ENCODE data around the gene HECW1.

The HECW1 gene

DNA sequence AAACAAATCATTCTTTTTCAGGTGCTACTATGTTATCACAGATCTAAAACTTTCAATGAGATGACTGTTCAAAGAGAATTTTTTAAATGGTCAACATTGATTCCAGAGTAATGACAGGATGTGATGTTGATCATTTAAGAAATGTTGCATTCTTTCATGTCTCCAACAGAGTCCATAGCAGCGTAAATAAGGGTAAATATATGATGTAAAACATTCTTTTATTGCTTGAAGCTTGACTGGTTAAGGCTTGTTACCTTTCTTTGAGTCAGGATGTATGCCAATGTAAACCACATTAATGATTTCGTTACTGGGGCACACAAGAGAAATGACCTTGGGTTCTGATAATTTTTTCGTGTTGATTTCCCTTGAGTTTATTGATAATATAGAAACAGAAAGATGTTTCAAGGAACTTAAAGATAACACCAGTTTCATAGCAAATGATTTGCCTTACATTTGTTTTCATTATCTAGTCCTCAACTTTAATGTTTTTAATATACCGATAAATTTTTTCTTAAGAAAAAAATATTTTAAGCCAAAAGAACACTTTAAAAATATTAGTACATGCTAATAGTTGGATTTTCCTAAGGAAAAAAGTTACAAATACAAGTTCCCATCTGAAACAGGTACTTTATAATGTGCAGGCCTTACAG is 473.9 kb downstream of the HECW1 start (continued):
- TF ChIP-seq ARNTL (CRISPR knock-in tag; IDR thresholded peaks at IDR 0.05; ENCODE audit: borderline replicate concordance, low read depth) (no peak), ZFP3 (CRISPR knock-in tag; IDR thresholded peaks at IDR 0.05) (no peak)

DNA sequence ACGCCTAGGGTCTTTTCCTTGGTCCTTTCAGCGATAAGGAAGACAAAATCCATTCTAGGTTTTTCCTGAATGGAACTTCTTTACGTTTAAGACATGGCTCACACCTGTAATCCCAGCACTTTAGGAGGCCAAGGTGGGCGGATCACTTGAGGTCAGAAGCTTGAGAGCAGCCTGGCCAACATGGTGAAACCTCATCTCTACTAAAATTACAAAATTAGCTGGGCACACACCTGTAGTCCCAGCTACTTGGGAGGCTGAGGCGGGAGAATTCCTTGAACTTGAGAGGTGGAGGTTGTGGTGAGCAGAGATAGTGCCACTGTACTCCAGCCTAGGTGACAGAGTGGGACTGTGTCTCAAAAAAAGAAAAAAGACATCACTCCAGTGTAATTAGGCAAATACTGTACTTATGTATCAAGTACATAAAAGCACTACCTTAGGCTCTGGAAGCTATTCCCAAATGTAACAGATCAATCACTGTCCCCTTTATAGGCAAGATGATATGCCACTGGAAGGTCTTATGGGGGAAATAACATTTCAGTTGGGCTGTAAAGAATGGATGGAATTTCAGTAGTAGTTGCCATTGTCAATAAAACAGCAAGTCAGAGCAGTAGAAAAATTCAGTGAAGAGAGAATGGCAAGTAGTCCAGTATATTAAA is 476.2 kb downstream of the HECW1 start:
- ATAC-seq = no peak
- TF ChIP-seq RARB (CRISPR knock-in tag; IDR thresholded peaks at IDR 0.05) (no peak), ARNTL (CRISPR knock-in tag; IDR thresholded peaks at IDR 0.05; ENCODE audit: borderline replicate concordance, low read depth) (no peak), ZFP3 (CRISPR knock-in tag; IDR thresholded peaks at IDR 0.05) (no peak), OSR1 (CRISPR knock-in tag; IDR thresholded peaks at IDR 0.05) (no peak), ZFP30 (CRISPR knock-in tag; IDR thresholded peaks at IDR 0.05) (no peak), SNAI2 (CRISPR knock-in tag; IDR thresholded peaks at IDR 0.05) (no peak), ZNF70 (CRISPR knock-in tag; IDR thresholded peaks at IDR 0.05) (no peak)
- TF ChIP-seq, protein P1, sequence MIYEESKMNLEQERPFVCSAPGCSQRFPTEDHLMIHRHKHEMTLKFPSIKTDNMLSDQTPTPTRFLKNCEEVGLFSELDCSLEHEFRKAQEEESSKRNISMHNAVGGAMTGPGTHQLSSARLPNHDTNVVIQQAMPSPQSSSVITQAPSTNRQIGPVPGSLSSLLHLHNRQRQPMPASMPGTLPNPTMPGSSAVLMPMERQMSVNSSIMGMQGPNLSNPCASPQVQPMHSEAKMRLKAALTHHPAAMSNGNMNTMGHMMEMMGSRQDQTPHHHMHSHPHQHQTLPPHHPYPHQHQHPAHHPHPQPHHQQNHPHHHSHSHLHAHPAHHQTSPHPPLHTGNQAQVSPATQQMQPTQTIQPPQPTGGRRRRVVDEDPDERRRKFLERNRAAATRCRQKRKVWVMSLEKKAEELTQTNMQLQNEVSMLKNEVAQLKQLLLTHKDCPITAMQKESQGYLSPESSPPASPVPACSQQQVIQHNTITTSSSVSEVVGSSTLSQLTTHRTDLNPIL (CRISPR knock-in tag; IDR thresholded peaks at IDR 0.05; ENCODE audit: low read depth) = no peak

DNA sequence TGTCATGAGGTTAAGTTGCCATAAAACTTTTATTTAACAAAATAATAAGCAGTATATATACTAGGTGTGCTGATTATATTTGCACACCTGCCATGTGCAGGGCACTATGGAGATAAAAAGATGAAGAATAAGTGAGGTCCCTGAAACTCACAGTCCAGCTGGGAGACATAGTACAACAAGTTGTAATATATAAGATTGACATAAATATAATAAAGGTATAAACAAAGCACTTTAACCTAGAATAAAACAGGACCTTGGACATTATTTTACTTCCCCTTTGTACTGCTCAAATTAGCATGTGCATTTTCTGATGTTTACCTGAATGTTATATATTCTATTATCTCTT is 476.7 kb downstream of the HECW1 start:
- no peak for ATAC-seq
- TF ChIP-seq, protein P2, sequence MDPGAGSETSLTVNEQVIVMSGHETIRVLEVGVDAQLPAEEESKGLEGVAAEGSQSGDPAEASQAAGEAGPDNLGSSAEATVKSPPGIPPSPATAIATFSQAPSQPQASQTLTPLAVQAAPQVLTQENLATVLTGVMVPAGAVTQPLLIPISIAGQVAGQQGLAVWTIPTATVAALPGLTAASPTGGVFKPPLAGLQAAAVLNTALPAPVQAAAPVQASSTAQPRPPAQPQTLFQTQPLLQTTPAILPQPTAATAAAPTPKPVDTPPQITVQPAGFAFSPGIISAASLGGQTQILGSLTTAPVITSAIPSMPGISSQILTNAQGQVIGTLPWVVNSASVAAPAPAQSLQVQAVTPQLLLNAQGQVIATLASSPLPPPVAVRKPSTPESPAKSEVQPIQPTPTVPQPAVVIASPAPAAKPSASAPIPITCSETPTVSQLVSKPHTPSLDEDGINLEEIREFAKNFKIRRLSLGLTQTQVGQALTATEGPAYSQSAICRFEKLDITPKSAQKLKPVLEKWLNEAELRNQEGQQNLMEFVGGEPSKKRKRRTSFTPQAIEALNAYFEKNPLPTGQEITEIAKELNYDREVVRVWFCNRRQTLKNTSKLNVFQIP (CRISPR knock-in tag; IDR thresholded peaks at IDR 0.05; ENCODE audit: borderline replicate concordance, low read depth) = no peak
- TF ChIP-seq ZNF70 (CRISPR knock-in tag; IDR thresholded peaks at IDR 0.05) = no peak
- TF ChIP-seq ZNF8 (CRISPR knock-in tag; IDR thresholded peaks at IDR 0.05) = no peak
- TF ChIP-seq, protein P1 (CRISPR knock-in tag; IDR thresholded peaks at IDR 0.05; ENCODE audit: low read depth) = no peak
- TF ChIP-seq, protein P3, sequence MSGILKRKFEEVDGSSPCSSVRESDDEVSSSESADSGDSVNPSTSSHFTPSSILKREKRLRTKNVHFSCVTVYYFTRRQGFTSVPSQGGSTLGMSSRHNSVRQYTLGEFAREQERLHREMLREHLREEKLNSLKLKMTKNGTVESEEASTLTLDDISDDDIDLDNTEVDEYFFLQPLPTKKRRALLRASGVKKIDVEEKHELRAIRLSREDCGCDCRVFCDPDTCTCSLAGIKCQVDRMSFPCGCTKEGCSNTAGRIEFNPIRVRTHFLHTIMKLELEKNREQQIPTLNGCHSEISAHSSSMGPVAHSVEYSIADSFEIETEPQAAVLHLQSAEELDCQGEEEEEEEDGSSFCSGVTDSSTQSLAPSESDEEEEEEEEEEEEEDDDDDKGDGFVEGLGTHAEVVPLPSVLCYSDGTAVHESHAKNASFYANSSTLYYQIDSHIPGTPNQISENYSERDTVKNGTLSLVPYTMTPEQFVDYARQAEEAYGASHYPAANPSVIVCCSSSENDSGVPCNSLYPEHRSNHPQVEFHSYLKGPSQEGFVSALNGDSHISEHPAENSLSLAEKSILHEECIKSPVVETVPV (CRISPR knock-in tag; IDR thresholded peaks at IDR 0.05) = no peak
- TF ChIP-seq ZC3H10 (CRISPR knock-in tag; IDR thresholded peaks at IDR 0.05) = no peak
- TF ChIP-seq BACH2 (CRISPR knock-in tag; IDR thresholded peaks at IDR 0.05; ENCODE audit: borderline replicate concordance) = no peak
- TF ChIP-seq ARNTL (CRISPR knock-in tag; IDR thresholded peaks at IDR 0.05; ENCODE audit: borderline replicate concordance, low read depth) = no peak
- TF ChIP-seq OSR1 (CRISPR knock-in tag; IDR thresholded peaks at IDR 0.05) = no peak
- TF ChIP-seq TCF4 (CRISPR knock-in tag; IDR thresholded peaks at IDR 0.05; ENCODE audit: borderline replicate concordance) = no peak
- TF ChIP-seq ZNF565 (CRISPR knock-in tag; conservative IDR thresholded peaks at IDR 0.05; ENCODE audit: low read depth) = no peak
- no peak for TF ChIP-seq SNAI2 (CRISPR knock-in tag; IDR thresholded peaks at IDR 0.05)
- TF ChIP-seq ZFP3 (CRISPR knock-in tag; IDR thresholded peaks at IDR 0.05) = no peak
- no peak for TF ChIP-seq ESRRG (CRISPR knock-in tag; IDR thresholded peaks at IDR 0.05)
- TF ChIP-seq, protein P4, sequence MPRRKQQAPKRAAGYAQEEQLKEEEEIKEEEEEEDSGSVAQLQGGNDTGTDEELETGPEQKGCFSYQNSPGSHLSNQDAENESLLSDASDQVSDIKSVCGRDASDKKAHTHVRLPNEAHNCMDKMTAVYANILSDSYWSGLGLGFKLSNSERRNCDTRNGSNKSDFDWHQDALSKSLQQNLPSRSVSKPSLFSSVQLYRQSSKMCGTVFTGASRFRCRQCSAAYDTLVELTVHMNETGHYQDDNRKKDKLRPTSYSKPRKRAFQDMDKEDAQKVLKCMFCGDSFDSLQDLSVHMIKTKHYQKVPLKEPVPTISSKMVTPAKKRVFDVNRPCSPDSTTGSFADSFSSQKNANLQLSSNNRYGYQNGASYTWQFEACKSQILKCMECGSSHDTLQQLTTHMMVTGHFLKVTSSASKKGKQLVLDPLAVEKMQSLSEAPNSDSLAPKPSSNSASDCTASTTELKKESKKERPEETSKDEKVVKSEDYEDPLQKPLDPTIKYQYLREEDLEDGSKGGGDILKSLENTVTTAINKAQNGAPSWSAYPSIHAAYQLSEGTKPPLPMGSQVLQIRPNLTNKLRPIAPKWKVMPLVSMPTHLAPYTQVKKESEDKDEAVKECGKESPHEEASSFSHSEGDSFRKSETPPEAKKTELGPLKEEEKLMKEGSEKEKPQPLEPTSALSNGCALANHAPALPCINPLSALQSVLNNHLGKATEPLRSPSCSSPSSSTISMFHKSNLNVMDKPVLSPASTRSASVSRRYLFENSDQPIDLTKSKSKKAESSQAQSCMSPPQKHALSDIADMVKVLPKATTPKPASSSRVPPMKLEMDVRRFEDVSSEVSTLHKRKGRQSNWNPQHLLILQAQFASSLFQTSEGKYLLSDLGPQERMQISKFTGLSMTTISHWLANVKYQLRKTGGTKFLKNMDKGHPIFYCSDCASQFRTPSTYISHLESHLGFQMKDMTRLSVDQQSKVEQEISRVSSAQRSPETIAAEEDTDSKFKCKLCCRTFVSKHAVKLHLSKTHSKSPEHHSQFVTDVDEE (CRISPR knock-in tag; IDR thresholded peaks at IDR 0.05) = no peak
- no peak for TF ChIP-seq PPARA (CRISPR knock-in tag; IDR thresholded peaks at IDR 0.05; ENCODE audit: borderline replicate concordance)
- no peak for TF ChIP-seq GLIS3 (CRISPR knock-in tag; IDR thresholded peaks at IDR 0.05)

Measured in SK-N-SH treated with all-trans-retinoic acid at 6 μM for 48 hours (cell line).